Hippocampal formation (tissue), 2 donors: ENCODE data around the gene FKBP15.
"Not testable (repeated sequence)": the region's sequence is repeated elsewhere in the genome, so short reads cannot be mapped to it uniquely, and the experiment has no call there.

Source experiments
- DNase-seq, 2 donors: peaks; one replicate each; lab custom pipeline; 2025; lab: John Stamatoyannopoulos, UW

Gene FKBP15

DNA sequence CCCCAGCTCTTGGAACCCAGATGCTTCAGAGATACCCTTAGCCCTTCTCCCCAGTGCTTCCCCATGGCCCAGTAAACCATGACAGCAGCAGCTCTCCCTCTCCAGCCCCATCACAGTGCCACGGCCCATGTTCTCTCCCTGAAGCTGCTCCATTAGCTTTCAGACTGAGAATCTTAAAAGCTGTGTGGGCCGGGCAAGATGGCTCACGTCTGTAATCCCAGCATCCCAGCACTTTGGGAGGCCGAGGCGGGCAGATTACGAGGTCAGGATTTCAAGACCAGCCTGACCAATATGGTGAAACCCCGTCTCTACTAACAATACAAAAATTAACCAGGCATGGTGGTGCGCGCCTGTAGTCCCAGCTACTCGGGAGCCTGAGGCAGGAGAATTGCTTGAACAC, 71.5 kb downstream of the FKBP15 start:
- DNase-seq = not testable (repeated sequence)

DNA sequence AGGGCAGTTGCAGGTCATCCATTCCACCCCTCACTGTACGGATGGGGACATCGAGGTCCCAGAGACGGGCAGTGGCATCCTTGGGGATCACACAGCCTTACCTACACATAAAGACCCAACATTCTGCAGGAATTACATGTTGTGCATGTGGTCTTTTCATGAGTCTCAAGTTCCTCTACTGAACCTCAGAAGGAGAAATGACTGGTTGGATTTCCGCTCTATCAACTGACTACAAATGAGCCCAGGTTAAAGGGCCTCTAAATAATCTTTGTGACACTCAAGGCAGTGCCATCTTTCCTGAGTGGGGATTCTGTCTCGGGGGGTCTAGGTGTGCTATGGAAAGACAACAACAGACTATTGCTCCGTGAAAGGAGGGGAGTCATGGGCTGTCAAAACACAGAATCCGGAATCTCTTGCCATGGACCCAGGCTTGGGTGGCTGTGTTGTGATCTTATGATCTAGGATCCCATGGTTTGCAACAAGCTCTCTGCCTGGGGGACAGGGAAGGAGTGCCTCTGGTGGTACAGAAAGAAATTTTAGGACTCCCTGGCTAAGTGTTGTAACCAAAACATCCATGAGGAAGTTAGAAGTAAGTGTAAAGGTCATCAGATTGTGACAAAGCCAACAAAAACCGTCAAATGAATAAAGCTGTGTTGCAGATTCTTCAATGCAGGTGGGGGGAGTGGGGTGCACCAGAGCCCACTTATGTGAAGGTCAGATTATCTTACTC, 72.1 kb downstream of the FKBP15 start:
- DNase-seq = no peak

DNA sequence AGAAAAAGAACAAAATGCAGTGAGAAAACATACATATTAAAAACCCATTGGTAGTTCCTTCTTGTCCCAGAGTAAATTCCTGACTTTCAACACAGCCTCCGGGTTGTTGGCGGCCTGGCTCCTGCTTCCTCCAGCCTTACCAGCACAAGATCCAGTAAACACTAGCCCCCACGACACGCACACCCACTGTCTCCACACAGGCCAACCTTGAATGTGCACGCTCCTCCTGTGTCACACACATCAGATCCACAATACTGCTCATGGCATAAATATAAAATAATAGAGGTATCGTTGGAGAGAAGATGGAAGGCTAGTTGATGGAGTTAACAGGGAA, 72.7 kb downstream of the FKBP15 start:
- no peak for DNase-seq

DNA sequence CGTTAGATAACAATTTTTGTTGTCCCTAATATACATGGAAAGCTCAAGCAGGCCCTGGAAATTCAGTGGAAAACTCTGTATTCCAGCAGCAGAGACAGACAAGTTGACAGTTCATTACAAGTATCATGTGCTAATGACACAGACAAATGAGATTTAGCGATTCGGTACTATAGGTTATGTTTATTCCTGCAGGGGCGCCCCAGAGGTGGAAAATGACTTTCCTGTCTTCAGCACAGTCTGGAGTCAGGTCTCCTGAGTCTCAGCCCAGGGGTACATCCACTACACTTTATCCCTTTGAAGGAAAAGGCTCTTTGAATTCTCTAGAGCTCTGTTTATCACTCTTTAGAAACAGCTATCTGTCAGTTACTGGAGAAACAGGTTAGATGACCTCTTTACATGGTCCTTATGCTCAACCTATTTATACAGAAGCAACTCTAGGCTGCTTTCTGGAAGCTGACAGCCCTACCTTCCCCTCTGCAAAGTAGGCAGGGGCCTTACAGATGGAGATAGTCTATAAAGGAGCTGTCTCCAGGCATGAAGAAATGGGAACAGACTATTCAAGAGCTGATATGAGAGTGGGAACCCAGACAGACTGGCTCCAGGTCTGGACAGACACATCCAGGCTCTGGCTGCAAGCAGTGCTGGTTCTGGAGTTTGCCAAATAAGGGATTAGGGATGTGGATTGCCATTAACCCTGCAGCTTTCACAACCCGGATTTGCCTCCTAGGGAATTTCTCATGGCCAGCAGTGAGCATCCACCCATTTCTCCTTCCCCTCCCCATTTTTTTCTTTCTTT, 77.4 kb downstream of the FKBP15 start:
- DNase-seq = no peak

DNA sequence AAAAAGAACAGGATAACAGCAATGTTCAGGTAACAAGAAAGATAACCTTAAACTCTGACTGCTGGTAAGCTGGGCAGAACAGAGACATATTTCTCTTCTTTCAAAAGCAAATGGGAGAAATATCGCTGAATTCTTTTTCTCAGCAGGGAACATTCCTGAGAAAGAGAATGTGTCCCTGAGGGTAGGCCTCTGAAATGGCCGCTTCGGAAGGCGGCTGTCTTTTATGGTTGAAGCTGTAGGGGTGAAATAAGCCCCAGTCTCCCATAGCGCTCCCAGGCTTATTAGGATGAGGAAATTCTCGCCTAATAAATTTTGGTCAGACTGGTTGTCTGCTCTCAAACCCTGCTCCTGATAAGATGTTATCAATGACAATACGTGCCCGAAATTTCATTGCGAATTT, 80.2 kb downstream of the FKBP15 start:
- not testable (repeated sequence) for DNase-seq

DNA sequence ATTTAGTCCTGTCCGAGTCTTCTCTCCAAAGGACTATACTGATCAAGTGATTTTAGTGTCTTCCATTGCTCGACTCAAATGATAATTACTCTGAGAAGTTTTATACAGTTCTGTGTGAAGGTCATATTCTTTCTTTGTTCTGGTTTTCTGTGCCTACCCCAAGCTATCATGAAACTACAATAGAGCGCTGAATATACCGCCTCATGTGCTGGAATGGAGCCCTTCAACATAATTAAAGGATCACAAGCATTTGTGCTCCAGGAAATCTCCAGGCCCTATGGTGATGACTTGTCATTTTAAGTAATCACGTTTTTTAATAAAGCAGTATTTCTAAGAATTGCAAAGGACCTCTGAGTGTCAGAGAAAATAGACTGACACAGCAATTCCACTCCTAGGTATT, 81.1 kb downstream of the FKBP15 start:
- peak in 1 of 2 donors; percentile 70 for DNase-seq

DNA sequence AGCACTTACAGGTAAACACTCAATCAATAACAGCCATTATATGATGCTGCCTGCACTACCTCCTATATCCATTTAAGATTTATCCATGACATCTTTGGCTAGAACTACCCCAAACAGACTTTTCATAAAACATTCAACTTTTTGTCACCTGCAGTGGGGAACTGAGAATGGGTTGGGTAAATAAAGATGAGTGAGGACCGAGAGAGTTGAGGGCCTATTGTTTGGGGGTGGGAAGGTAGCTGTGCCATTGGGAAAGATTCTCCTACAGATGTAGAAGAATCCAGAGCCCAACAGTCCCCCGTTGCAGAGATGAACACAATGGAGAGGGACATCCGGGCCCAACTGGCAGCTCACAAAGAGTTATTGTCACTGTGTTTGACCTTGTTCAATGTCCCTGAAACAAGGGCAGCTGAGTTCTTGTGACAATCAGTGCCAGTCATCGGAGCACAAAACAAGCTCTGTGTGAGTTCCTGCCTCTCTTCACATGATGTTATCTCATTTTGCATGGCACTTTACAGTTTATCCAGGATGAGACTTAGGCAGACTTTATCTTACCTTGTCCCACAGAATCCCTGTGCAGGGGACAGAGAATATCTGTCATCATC, 81.8 kb downstream of the FKBP15 start:
- peak; percentile 86 to 96 for DNase-seq

DNA sequence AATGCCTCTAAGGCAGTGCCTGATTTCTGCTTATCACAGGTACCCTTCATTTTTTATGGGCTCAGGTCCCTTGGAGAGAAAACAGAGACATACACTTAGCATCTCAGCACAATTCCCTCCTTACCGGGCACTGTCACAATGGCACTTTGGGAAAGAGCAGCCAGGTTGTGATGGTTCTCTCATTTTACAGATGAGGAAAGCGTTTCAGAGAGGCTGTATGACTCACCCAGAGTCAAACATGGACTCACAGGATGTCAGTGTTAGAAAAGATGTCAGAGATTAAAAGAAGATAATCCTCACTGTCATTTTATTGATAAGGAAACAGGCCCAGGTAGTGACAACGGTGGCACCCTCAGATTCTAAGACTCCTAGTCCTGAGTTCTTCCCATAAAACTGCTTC, 82.3 kb downstream of the FKBP15 start:
- DNase-seq = no peak

DNA sequence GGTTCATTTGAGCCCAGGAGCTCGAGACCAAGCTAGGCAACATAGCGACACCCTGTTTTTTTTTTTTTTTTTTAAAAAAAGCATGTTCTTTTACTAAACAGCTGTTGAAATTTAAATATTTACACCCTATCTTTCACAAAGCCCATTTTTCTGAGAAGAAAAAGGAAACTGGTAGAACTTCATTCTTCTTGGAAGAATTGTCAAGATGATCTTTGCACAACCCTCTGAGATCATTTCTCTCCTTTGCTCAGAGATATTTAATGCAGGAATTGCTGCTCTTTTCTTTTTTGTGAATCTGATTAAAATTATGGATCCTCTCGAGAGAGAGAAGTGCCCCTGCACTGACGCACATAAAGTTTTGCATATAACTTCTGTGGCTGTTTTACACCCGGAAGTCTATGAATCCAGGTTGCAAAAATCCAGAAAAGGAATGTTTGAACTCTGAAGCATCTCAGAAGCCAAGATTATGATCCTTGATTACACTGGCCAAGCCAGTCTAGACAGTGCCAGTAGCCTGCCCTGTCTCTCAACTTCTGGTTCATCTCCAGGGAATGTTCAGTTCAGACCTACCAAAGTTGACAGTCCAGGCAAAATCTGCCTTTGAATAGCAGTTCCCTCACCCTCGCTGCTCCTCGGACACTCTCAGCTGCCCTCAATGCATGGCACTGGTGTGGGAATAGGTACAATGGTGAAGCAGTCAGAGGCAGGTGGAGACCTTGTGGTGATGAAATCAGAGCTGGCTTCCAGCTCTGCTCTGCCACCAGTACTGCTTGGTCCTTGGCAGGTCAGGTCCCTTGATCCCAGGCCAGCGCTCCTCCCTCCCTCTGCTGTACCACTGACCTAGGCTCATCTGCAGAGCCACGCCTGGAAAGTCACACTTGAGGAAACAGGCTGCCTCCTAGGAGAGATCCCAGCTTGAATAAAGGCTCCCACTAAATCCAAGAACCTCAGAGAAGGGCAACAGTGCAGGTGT, 83.6 kb downstream of the FKBP15 start:
- DNase-seq = no peak

DNA sequence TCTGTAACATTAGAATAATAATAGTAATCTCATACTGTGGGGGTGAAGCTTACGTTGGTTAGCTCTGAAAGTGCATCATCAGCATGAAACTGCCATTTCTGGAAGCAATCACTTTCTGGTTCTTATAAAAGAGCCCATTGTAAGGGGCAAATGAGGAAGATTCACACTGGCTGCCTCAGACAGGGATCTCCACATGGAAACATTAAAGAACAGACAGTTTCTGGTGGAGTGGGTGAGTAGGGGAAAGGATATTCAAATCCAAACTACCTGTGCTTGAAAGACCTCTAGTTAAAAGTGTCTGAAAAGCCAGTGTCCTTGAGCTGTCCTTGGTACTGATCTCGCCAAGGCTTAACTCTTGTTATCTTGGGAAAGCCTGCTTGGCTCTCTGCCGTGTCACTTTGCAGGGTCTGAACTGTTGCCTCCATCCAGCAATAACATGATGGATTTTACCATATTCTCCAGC, 89.4 kb downstream of the FKBP15 start:
- DNase-seq = peak in 1 of 2 donors; percentile 40

DNA sequence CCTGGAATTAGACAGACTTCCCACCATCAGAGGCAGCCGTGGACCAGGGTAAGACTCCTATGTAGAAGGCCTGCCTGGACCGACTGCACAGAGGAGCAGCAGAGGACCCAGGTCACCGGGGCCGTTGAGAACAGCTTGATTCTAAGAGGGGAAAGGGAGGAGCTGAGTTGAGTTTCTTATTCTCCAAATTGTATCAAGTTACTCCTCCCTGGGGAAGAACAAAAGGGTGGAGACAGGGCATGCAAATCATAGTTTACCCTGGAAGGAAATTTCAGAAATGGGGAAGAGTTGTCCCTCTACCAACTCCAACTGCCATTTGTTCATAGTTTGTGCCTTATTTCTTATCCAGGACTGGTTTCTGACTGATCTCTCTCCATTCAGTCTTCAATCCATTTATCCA, 91.2 kb downstream of the FKBP15 start:
- DNase-seq = no peak

DNA sequence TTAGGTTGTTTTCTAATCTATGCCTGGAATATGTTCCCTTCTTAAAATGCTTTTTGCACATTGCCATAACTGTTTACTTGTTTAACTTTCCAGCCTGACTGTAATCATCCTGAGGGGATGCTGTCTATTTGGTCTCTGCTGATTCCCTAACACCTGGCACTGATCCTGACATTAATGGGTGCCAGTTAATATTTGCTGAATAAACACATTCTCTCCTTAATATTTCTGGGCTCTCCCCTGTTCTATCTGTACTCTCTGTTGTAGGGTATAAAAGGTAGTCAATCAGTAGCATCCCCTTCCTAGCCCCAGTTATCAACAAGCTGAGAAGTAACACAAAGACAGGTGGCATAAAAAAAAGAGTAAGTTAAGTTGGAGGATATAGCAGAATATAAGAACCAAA, 91.6 kb downstream of the FKBP15 start:
- no peak for DNase-seq

DNA sequence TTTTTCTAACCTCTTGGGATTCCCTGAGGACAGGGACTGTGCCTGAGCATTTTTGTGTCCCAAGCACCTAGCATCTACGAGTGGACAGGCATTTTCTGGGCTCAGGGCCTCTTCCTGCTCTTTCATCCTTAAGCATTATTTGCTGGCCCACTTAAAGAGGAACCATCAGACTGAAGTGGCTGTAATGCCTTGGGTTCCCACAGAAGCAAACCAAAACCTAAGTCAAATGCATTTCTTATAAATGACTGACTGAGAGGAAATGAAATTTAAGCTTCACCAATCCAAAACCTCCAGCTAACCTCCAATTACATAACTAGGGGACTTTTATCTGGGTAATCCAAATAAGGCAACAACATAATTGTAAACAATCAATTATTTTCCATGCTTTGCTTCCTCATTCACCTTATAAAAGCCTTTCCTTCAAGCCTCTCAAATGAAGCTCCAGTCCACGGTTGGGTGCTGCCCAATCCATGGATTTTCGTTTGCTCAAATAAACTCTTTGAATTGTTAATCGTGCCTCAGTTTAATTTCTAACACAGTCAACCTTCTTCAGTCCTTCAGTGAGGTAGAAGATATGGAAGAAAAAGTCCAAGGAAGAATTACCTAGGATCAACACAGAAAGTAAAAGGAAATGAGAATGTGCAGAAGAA, 95.6 kb downstream of the FKBP15 start:
- no peak for DNase-seq

DNA sequence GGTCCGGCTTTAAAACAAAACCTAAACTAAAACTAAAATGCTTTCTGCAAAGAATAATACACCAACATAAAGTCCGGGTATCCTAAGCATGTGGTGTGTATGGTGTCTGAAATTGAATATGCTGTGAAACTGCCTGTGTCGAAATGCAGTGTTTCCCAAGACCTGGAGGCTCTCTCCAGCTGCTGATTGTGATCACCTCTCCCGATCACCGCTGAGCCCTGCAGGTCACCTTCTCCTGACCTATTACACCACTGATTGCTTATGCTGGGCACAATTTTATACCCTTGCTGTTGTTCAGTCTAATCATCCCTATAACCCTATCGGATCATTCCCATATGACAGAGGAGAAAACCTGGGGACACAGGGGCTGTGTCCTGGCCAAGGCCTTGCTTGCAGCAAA, 102.2 kb downstream of the FKBP15 start:
- not testable (repeated sequence) for DNase-seq
